ENCODE results near the gene IRAK1. TPM values are rescaled to one million over a fixed set of nuclear protein-coding genes. Genes with fewer than 3 reads are reported as not detected.

The IRAK1 gene
- polyA plus RNA-seq, 1 experiment = 42.6 TPM

DNA sequence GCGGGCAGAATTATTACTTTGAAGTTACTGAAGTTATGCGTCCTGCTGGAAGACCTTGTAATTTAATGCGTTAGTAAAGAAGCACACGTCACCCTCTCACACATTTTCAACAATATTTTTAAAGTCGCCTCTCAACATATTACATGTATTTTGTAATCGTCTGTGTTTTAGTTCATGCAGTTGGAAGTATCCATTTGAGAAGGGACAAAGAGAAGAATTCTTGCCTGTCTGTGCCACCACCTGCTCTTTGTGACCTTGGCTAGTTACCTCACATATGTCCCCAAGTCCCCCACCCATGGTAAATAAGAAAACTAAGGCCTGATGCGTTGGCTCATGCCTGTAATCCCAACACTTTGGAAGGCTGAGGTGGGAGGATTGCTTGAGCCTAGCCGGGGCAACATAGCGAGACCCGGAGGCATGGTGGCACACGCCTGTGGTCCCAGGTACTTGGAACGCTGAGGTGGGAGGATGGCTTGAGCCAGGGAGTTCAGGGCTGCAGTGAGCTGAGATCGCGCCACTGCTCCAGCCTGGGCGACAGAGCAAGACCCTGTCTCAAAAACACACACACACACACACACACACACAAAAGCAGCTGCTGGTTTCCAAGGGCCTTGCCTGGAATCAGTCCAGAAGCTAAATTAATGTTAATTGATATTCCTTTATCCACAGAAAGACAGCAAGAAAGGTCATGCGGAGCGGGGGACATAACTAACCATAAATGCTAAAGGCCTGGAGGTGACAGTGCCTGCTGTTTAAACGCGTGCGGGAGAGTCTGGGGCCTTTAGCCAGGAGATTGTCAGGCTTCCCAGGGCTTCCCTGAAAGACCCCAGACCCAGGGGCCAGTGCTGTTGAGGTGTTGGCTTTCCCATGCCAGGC, 46.3 kb downstream of the IRAK1 start:
- CTCF ChIA-PET = interaction anchor here (1.5 kb wide), 1 partner anchor 40 kb away, joined by 7 read pairs; no protein-coding TSS in a partner anchor
- no peaks in the 10 kb centered on the region for H3K36me3 ChIP-seq (ENCODE audit: control insufficient read depth, insufficient read depth, low read length)
- peak overlapping the region; percentile 75 for H3K4me3 ChIP-seq (ENCODE audit: low read depth, low read length)
- H3K27me3 ChIP-seq (ENCODE audit: control insufficient read depth, insufficient read depth, low read length) = no peaks in the 10 kb centered on the region
- DNase-seq (ENCODE audit: low read depth) = no peak
- TF ChIP-seq, protein P1, sequence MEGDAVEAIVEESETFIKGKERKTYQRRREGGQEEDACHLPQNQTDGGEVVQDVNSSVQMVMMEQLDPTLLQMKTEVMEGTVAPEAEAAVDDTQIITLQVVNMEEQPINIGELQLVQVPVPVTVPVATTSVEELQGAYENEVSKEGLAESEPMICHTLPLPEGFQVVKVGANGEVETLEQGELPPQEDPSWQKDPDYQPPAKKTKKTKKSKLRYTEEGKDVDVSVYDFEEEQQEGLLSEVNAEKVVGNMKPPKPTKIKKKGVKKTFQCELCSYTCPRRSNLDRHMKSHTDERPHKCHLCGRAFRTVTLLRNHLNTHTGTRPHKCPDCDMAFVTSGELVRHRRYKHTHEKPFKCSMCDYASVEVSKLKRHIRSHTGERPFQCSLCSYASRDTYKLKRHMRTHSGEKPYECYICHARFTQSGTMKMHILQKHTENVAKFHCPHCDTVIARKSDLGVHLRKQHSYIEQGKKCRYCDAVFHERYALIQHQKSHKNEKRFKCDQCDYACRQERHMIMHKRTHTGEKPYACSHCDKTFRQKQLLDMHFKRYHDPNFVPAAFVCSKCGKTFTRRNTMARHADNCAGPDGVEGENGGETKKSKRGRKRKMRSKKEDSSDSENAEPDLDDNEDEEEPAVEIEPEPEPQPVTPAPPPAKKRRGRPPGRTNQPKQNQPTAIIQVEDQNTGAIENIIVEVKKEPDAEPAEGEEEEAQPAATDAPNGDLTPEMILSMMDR (IDR thresholded peaks at IDR 0.05; ENCODE audit: insufficient read depth, low read depth, low read length) = no peak
- POLR2A ChIA-PET = no interaction called here

DNA sequence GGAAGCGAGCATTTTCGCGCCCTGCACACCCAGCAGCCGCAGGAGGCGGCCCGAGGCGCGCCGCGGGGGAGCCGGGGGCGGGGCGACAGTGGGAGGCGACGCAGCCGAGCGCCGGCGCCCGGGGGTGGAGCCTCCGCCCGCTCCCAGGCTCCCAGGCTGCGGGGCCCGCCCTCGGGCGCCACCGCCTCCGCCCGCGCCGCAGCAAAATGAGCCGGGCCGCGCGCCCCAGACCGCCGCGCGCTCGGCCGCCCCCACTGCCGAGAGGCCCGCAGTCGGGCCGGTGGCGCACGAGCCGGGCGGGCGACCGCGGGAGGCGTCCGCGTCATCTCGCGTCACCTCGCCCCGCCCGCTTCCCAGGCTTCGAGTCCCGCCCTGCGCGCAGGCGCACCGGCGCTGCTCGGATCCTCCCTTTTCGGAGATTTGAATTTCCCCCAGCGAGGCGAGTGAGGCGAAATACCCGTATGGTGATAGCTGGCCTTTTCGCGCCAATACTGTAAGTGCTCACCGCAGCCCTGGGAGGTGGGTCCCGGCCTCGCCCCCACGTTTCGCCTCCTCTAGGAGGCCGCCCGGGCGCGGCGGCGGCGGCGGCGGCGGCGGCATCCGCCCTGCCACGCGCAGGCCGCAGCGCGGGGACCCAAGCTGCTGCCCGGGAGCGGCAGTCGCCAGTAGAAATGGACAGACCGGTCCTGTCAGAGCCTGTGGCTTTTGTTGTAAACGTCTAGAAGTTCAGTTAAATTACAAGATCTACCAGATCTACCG, 47.2 kb downstream of the IRAK1 start, which contains the start of gene TMEM187:
Gene TMEM187, plus strand, starts transcription at position 387 of the 759 bp plus-strand sequence. CDS start 9,309 bp downstream, outside the sequence.
- DNase-seq (ENCODE audit: low read depth) = no peak
- TF ChIP-seq, protein P1 (IDR thresholded peaks at IDR 0.05; ENCODE audit: insufficient read depth, low read depth, low read length) = no peak
- H3K27me3 ChIP-seq (ENCODE audit: control insufficient read depth, insufficient read depth, low read length) = no peaks in the 10 kb centered on the region
- H3K36me3 ChIP-seq (ENCODE audit: control insufficient read depth, insufficient read depth, low read length) = no peaks in the 10 kb centered on the region
- H3K4me3 ChIP-seq (ENCODE audit: low read depth, low read length) = peak within 1 kb of the TSS; percentile 75
- POLR2A ChIA-PET = no interaction called here
- CTCF ChIA-PET = no interaction called here

DNA sequence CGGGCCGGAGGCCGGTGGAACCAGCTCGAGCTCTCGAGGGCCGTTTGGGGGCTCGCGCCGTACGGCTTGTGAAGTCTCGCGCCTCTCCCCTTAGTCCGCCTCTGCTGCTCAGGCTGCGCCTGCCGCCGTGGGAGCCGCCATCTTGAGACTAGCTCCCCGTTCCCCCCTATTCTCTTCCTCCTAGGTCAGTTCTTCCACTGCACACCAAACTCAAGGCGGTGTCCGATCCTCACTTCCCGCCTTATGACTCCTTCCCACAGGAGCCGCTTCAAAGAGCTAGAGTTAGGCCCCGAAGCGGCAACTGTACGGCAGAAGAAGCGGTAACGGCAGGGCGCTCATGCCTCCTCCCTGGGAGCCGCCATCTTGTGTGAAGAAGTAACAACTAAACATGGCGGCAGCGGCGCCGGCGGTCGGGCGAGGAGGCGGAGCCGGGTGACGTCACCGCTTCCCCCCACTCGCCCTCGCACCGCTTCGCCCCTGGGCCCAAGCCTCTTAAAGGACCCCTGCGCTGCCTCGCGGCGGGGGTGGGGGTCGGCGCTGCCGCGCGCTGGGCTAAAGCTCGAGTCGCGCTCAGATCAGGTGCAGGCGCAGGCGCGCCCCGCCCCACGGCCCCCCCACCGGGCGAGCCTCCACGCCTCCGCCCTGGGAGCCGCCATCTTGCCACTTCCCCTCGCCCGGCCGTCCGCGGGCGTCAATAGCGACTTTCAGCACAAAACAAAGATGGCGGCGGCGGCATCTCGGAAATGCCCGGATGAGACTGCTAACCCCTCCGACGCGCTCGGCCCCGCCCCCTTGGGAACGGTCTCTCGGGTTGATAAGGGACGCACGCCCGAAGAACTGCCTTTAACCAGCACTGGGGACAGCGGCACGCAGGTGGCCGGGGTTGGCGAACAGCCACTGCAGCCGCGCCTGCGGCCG, 48.0 kb downstream of the IRAK1 start, which contains the start of gene HCFC1:
Gene HCFC1, minus strand, starts transcription at position 369 of the 918 bp plus-strand sequence. CDS start 978 bp downstream, outside the sequence.
- peak within 1 kb of the TSS; percentile 75 for H3K4me3 ChIP-seq (ENCODE audit: low read depth, low read length)
- DNase-seq (ENCODE audit: low read depth) = no peak
- H3K36me3 ChIP-seq (ENCODE audit: control insufficient read depth, insufficient read depth, low read length) = no peaks in the 10 kb centered on the region
- TF ChIP-seq, protein P1 (IDR thresholded peaks at IDR 0.05; ENCODE audit: insufficient read depth, low read depth, low read length) = no peak
- ChIA-PET POLR2A (no interaction called here), CTCF (interaction anchor here (1.0 kb wide), 1 partner anchor 54 kb away, joined by 4 read pairs; no protein-coding TSS in a partner anchor)
- H3K27me3 ChIP-seq (ENCODE audit: control insufficient read depth, insufficient read depth, low read length) = no peaks in the 10 kb centered on the region

DNA sequence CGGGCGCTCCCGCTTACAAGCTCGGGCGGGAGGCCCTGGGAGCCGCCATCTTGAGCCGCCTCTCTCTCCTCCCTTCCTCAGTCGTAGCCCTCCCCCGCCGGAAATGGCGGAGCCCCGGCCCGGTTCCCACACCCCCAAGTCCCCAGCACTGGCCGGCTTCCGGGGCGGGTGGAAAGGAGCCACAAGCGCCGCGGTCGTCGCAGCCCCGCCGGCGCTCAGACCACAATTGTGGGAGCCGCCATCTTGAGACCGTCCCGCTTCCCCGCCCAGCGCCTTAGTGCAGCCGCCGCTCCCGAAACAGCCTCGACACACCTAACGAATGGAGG, 48.6 kb downstream of the IRAK1 start:
- CTCF ChIA-PET = interaction anchor here (1.0 kb wide), 1 partner anchor 54 kb away, joined by 4 read pairs; no protein-coding TSS in a partner anchor
- H3K36me3 ChIP-seq (ENCODE audit: control insufficient read depth, insufficient read depth, low read length) = no peaks in the 10 kb centered on the region
- peak overlapping the region; percentile 75 for H3K4me3 ChIP-seq (ENCODE audit: low read depth, low read length)
- DNase-seq (ENCODE audit: low read depth) = no peak
- TF ChIP-seq, protein P1 (IDR thresholded peaks at IDR 0.05; ENCODE audit: insufficient read depth, low read depth, low read length) = no peak
- H3K27me3 ChIP-seq (ENCODE audit: control insufficient read depth, insufficient read depth, low read length) = no peaks in the 10 kb centered on the region
- POLR2A ChIA-PET = no interaction called here

All from BJ (cell line).